HL-60/S4 treated with phorbol 12-myristate 13-acetate at 8.2 ng/mL for 4 days and 3 days (cell line): Measurements from ENCODE around the gene P3H4.
"Not testable (repeated sequence)": the region's sequence is repeated elsewhere in the genome, so short reads cannot be mapped to it uniquely, and the experiment has no call there.

Source experiments
- in situ Hi-C: fragments of 300-500 bp; cut with MboI; formaldehyde crosslinking; loops from 2 replicates; pipeline ENCODE4 v1.15.0; 2022; ENCODE audit warnings: low sequenced_read_pairs

P3H4 gene

GRCh38 chr17:41796121-41796895 is 15.4 kb downstream of the P3H4 start:
- in situ Hi-C loops, result no loop called here

DNA sequence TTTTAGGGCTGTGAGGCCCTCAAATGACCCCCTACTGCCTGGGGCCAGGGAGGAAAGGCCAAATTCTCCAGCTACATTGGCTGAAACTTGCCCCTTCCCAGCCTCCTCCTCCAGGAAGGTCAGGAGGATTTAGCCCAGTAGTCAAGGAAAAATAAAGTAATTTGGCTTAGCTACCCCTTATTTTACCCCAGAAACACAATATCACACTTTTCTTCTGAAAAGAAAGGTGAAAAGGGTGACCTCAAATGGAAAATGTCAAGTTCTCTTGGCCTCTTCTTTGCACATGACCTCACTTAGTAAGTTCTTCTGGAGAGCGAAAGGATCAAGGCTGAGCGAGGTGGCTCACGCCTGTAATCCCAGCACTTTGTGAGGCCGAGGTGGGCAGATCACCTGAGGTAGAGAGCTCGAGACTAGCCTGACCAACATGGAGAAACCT is 17.2 kb downstream of the P3H4 start:
- in situ Hi-C loops, result no loop called here

DNA sequence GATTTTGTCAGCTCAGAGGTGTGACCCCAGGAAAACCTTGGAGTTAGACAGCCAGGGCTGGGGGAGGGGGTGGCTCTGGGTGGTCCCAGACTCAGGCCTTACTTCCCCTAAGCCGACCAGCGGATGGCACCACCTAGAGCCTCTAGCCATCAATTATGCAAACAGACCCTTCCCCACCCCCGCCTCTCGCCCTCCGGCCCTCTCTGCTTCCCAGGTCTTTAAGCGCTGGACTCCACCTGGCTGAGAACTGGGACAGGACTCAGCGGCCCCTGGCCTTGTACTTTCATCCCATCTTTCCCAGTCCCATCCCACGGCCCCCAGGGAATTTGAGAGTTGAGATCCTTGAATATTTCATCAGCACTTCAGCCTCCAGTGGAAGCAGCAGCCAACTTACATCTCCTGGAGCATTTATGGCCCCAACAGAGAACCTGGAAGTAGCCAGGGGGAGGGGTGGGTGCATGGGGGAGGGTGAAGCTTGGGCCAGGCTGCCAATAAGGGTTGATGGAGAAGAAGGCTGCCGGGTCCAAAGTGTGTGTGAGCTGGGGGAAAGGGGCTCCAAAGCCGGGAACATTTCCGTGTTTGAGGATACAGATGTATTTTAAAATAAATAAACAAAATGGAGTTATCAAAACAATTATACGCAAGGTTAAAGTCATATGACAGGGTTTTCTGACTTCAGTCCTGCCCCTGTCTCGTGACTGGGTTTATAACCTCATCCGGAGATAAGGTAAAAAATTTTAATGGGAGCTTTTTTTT is 17.8 kb downstream of the P3H4 start:
- in situ Hi-C loops, result no loop called here

- in situ Hi-C loops, result no loop called here
Measured at GRCh38 chr17:41792845-41793783, 18.6 kb downstream of the P3H4 start.

DNA sequence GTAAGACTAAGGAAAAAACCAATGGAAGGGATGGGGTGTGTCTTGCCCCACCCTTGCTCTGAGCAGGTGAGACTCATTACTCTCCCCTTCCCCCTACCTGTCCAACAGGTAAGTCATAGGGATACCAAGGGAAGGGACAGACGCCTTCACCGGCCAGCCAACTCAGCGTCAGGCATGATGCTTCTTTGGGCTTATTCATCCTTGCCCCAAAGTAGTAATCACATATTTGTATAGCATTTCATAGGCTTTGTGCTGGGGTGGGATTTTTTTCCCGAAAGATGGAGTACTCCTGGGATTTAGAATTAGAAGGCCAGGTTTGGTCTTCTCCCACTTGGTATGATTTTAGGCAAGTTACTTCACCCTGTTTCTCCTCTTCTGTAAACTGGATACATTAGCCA is 24.7 kb downstream of the P3H4 start:
- in situ Hi-C loops, result no loop called here

- in situ Hi-C loops, result no loop called here
Measured at GRCh38 chr17:41786227-41787020, 25.3 kb downstream of the P3H4 start, which contains the start of gene JUP. Gene JUP (minus strand): TSS chr17:41786711. CDS start chr17:41771854, 14,857 bp downstream.

- in situ Hi-C loops, result no loop called here
Measured at GRCh38 chr17:41785859-41786226, 25.9 kb downstream of the P3H4 start.

GRCh38 chr17:41785091-41785858 is 26.5 kb downstream of the P3H4 start:
- in situ Hi-C loops, result no loop called here

- in situ Hi-C loops, result no loop called here
Measured at GRCh38 chr17:41784207-41784744, 27.5 kb downstream of the P3H4 start.

GRCh38 chr17:41782142-41782541 is 29.6 kb downstream of the P3H4 start:
- in situ Hi-C loops, result no loop called here

- in situ Hi-C loops, result no loop called here
Measured at GRCh38 chr17:41781404-41782110, 30.2 kb downstream of the P3H4 start.

- in situ Hi-C loops, result no loop called here
Measured at GRCh38 chr17:41779954-41780353, 31.8 kb downstream of the P3H4 start.

- in situ Hi-C loops, result no loop called here
Measured at GRCh38 chr17:41777574-41778188, 34.1 kb downstream of the P3H4 start.

DNA sequence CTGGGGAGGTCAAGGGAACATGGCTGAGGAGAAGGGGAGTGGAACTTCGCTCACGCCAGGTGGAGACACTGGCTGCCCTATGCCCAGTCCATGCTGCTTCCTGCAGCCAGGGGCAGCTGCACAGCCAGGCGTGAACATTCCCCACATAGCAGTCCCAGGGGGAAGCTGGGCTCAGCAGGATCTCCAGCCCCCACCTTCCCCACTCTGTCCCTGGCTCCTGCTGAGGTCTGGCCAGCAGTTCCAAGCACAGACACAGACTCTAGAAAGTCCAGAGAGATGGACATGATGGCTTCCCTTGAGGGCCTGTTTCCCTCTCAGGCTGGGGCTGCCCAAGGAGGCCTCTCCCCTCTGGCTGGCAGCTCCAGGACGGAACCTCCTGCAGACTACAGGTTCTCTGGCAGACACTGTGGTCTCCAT is 34.6 kb downstream of the P3H4 start:
- in situ Hi-C loops, result no loop called here

- in situ Hi-C loops, result not testable (repeated sequence)
Measured at GRCh38 chr17:41776262-41776900, 35.4 kb downstream of the P3H4 start.

DNA sequence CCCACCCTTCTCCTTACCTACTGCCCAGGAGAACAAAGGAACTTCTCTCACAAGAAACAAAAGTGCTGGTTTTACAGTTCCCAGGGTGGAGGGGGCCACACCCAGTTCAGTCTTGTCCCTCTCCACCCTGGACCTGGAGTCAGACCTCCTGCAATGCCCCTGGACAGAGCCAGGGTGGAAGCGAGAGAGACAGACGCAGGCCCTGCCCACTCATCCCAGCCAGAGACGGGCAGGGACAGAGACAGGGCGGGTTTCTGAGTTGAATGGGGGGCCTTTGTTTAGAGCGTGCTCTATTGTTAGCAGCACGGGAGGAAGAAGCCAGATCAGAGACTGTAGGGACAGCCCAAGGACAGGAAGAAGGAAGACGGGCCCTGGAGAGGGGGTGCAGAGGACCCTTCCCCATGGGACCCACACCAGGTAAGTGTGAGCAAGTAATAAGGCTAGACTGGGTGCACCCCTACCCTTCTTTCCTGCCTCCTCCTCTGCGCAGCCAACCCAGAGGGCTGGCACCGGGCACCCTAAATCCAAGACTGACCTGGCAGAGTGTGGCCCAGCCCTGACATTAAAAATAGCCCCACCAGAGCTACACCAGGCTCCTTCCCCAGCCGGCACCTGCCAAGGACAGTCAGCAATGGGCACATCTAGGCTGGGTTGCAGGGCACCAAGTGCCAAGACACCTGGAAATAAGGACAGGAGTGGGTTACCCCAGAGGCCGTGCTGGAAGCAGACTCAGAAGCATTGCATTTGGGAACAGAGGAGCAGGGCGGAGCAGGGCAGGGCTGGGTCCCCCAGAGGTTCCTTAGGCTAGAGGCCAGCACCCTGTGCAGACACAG is 36.1 kb downstream of the P3H4 start:
- in situ Hi-C loops, result no loop called here

DNA sequence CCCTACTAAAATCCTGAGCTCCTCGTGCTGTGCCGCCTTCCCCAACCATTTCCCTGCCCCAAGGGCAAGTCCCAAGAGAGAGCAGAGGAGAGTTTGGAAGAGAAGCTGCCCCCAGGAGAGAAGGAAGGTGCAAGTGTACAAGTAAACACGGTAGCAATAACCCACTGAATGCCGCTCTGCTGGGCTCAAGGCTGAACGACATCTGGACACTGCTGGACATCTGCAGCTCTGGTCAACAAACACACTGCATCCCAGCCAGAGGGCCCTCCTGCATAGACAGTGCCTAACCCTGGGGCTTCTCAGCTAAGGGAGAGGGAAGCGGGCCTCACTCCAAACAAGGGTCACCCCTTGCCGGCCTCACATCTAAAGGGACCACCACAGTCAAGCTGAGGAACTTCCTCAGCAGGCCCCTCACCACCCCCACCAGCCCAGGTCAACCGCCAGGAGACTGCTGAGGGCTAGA is 38.0 kb downstream of the P3H4 start:
- in situ Hi-C loops, result no loop called here
